Right ventricle myocardium superior (tissue), 1 donor: Measurements from ENCODE around the gene BTG1. TPM values are rescaled to one million over a fixed set of nuclear protein-coding genes. Genes with fewer than 3 reads are reported as not detected.
"Not testable (repeated sequence)": the region's sequence is repeated elsewhere in the genome, so short reads cannot be mapped to it uniquely, and the experiment has no call there.

Experiments
- ATAC-seq: fragments of 200-7000 bp; cut with Tn5 transposase; one replicate; pipeline ENCODE4 v1.9.1; 2020; ENCODE audit warnings: mild to moderate bottlenecking; ENCODE audit not compliant: poor library complexity
- DNase-seq: peaks from one replicate; pipeline ENCODE4 v3.0.0-alpha.2; 2020
- intact Hi-C: fragments of 100-400 bp; cut with DNase I; formaldehyde crosslinking; loops from one replicate; pipeline ENCODE4 v1.11.2; 2022
- total RNA-seq: library from RNA; stranded (reverse); fragmentation: NEBNext Ultra II Directional; extraction: Animal tissue kit (Norgen Biotek cat#: 25700); gene quantifications from one replicate; pipeline ENCODE4 v1.2.1, GENCODE V29; 2021
- donor health status: DM: no; HTN: yes; CAD: no; lungs with severe emphysema.

The BTG1 gene
- total RNA-seq, 1 donor from 2014 or later, result 74.1 TPM

DNA sequence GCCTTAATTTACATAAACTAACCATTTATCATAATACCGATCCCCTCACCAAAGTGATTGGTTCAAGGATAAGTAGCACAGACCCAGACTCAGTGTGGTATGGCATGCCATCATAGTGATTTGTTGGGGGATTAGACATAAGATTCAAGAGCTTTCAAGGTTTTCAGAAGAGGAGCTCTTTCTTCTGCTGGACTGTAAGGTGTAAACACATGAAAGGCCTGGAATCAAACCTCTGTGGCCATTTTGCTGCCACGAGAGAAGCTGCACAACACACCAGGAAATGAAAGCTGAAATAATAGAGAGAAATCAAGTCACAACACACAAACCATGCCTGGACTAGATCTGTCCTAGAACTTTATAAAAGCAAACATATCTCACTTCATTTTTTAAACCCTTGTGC lies 30.8 kb downstream of the BTG1 start:
- no peak for ATAC-seq
- DNase-seq, result no peak
- intact Hi-C loops, result no loop called here

DNA sequence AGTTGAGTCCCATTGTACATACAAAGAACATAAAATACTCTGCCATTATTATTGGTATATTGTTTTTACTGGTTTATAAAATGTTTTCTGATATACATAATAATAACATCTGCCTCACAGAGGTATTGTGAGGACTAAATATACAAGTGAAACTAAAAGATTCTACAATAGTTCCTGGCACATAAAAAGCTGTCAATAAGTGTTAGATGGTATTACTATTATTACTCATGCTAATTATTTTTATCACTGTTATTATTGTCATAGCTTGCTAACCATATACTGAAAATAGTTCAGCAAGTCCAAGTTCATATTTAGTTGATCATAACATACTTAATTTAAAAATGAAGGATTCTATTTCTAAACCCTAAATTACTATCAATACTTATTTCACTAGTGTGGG lies 34.4 kb downstream of the BTG1 start:
- intact Hi-C loops, result no loop called here
- ATAC-seq (no peak), DNase-seq (no peak)

DNA sequence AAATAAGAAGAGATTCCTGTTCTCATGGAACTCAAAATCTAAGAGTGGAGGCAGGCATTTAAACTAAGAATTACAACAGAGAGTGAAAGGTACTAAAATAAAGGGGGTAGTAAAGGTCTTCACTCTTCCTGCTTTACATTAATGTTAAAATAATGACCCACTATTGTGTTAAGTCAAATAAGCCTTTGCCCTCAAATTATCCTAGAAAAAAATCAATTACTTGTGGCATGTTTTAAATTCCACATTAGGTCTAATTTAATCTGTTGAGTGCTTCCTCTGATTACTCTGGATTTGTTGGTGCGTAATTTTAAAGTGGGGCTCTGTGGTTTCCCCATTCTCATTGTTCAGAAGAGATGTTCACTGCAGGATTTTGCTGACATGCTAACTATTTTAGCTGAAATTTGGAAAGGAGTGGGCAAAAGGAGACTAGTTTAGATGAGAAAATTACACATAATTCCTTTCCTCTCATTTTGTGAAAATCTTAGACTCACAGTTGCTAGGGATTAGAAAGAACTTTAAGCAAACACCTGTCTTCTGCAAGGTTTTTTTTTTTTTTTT lies 35.5 kb downstream of the BTG1 start:
- DNase-seq, result no peak
- intact Hi-C loops, result no loop called here

DNA sequence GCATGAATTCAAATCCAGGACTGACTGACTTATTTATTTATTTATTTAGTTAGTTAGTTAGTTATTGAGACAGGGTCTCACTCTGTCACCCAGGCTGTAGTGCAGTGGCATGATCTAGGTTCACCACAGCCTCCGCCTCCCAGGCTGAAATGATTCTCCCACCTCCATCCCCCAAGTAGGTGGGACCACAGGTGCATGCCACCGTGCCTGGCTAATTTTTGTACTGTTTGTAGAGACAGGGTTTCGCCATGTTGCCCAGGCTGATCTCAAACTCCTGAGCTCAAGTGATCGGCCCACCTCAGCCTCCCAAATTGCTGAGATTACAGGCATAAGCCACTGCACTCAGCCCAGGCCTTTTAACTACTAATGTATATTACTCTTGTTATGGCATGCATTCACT lies 36.0 kb downstream of the BTG1 start:
- DNase-seq (no peak), ATAC-seq (no peak)
- intact Hi-C loops, result no loop called here

More for the DNA sequence above, 35.5 kb downstream of the BTG1 start:
- ATAC-seq, result no peak

DNA sequence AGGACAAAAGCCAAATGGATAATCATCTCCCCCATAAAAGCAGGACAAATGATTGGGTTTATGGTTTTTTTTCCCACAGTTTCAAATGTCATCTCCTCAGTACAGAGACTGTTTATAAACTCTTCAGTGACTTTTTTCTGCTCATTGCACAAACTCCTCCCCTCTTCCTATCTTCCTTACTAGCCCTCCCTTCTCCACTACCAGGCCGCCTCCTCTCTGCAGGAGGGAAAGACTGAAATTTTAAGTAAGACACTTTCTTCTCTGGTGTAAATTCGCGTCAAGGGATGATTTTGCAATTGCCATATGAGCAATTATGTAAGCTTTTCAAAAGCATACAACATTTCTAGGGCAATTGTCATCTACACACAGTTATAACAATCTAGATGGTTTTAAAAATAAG lies 37.0 kb downstream of the BTG1 start:
- DNase-seq, result no peak
- intact Hi-C loops, result no loop called here
- ATAC-seq, result peak; percentile 75

DNA sequence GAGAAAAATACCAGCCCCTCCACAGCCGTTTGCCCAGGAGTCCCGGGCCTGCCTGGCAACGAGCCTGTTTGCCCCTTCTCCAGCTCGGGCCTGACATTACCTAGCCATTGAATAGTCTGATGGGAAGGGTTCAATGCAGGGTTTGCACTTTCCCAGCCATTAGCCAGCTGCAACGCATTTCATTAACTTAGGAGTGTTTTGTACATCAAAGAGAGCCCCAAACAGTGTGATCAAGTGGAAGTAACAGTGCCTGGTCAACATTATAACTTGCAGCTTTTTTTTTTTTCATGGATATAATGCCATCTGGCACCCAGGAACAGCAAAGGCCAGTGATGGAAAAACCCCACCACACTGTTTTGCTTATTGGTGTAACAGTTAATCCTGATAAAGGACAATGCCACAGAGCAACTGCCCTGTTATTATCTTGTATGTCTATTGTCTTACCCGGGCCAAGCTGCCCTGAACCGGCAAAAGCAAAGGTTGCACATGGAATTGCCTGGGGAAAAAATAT lies 38.0 kb downstream of the BTG1 start:
- intact Hi-C loops, result no loop called here
- DNase-seq (no peak), ATAC-seq (no peak)

DNA sequence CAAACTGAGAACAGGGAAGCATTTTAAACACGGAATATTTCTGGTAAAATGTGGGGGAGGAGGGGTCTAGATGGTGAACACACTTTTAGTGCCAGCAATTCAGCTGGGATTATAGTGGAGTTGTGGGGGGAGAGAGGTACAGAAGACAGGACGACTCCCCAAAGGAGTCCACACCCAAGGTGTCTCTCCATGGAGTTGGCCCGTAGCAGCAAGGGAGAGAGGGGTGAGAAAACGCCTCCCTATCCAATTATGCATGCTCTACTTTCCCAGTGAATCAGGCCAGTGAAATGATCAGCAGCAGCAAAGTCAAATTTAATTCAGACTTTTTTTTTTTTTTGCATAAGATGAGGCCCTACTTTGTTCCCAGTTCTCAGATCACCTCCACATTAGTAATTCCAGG lies 38.6 kb downstream of the BTG1 start:
- intact Hi-C loops, result no loop called here
- ATAC-seq (no peak), DNase-seq (no peak)

DNA sequence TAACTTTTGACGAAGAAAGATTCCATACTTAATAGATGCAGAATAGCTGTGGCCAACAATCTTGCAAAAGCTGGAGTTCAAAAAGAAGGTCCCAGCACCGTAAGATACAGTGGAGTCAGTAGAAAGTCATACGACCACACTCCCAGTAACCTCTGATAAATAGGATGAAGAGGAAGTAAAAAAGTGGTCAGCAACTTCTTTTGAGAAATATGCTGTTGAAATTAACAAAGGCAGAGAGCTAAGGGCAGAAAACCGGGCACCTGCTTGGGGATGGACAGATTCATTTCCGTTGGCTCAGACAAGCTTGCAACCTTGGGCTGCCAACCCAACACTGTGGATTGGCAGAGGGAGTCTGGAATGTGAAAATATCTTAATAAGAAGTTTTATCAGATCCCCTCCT lies 40.0 kb downstream of the BTG1 start:
- intact Hi-C loops, result no loop called here
- DNase-seq, result no peak
- ATAC-seq, result no peak

DNA sequence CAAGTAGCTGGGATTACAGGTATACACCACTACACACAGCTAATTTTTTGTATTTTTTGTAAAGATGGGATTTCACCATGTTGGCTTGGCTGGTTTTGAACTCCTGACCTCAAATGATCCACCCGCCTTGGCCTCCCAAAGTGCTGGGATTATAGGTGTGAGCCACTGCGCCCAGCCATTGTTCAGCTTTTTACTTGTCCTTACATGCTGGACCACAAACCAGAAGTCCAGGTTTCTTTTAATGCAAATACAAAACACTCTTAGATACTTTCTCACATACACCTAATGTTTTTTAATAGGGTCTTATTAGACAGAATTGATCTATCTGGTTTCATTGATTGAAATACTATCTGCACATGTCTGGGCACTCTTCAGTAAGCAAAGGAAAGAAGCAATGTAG lies 40.5 kb downstream of the BTG1 start:
- DNase-seq (no peak), ATAC-seq (no peak)
- intact Hi-C loops, result no loop called here

DNA sequence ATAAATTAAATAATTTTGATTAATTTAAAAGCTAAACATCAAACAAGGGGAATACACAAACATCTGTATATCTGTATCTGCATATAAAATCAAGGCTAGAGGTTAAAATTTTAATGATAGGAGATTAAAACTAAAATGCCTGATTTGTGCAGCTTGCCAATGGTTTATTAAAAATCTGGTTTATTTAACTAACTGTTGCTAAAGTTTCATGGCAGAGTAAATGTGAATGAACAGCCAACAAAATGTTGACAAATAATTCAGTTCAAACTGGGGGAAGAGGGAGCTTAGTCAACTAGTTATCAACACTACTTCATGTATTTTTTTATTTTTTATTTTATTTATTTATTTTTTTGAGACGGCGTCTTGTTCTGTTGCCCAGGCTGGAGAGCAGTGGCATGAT lies 43.0 kb downstream of the BTG1 start:
- ATAC-seq, result no peak
- intact Hi-C loops, result no loop called here
- no peak for DNase-seq

DNA sequence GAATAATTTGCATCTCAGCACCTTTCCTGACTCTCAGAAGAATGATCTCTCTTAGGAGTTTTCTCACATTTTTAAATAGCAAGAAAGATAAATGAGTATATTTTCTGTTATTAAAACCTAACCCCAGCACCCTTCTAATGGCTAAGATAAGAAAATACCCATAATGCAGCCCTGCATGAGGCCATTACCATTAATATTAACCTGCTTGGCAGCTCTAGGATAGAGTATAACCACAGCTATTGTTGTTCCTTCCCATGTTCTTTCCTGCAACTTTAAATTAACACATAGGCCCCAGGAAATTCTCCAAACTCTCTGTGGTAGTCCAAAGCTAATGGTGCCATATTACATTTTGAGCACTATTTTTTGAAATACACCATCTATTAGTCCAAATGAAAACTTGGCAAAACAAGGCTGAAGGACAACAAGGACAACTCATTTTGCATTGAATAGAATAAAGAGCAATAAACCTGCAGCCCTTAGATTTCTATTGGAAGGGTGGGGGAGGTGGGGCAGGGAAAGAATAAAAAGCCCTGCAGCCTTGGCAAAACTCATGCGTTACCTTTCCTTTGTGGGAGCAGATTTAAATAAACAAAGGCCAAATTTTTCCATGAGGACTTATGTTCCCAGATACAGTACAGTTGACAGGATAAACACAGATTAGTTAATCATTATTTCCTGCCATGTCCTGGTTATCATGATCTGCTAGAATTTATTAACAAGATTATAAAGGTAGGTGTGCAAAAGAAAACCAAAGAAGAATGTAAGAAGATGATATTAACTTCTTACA lies 46.9 kb downstream of the BTG1 start:
- DNase-seq (no peak), ATAC-seq (no peak)
- intact Hi-C loops, result no loop called here

DNA sequence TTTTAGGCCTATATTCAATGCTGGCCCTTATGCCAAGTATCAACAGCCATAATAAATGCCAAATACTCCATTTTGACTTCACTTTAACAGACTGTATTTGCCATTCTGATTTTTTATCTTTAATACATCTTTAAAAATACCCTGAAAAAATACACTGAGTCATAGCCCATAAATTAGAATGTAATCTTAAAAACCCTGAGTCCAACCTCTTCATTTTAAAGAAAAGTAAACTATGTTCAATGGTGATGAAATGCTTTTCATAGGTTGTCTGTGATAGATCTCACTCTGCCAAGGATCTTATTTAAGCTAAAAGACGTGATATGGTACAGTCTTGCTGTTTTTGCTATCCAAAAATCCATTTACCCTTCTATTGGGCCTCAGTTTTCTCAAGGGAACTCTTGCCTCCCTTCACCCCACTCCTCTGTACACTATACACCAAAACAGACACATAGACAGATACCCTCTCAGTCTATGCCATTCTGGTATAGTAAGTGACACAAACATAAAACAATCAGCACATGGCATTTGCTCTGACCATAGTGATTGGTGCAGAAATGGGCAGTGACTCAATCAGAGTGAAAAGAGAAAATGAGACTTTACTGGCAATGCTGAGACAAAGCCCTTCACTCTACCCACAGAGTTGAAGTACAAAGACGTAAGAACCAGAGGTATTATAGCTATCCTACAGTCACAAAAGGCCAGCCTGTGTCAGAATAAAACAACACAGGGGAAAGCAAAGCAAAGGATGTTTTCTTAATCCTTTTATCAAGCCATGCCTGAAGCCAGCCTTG lies 49.1 kb downstream of the BTG1 start:
- no peak for DNase-seq
- intact Hi-C loops, result no loop called here
- no peak for ATAC-seq

DNA sequence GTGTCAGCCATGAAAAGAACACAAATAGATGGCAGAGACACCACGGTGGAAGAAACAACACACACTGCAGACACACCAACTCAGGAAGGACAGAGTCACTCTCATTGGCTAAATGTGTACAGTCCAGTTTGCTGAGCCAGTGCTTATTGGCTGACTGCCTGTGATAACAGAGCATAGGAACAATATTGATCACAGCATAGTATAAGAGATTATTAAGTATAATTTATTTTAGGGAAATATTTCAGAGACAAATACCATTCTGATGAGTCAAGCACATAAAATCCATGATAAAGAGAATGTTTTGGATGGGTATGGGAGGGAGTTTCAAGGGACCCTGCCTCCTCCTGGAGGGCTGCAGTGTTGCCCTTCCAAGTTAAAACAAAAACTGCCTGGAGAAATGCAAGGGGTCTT lies 50.9 kb downstream of the BTG1 start:
- intact Hi-C loops, result no loop called here
- DNase-seq (no peak), ATAC-seq (no peak)

DNA sequence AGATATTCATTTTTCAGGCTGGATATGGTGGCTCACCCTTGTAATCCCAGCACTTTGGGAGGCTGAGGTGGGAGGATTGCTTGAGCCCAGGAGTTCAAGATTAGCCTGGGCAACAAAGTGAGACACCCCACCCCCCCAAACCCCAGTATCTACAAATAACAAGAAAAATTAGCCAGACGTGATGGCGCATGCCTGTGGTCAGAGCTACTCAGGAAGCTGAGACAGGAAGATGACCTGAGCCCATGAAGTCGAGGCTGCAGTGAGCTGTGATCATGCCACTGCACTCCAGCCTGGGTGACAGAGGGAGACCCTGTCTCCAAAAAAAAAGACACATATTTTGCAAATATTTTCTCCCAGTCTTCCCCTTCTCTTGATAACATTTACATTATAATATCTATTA lies 51.3 kb downstream of the BTG1 start:
- intact Hi-C loops, ATAC-seq, DNase-seq: not testable (repeated sequence)
